Measurements from ENCODE around the gene PHAX.
"Not testable (repeated sequence)": the region's sequence is repeated elsewhere in the genome, so short reads cannot be mapped to it uniquely, and the experiment has no call there.

The PHAX gene

GRCh38 chr5:126589536-126590297 is 11.0 kb upstream of the PHAX start:
- DNase-seq (ENCODE audit: low read depth in 1 of 2, low spot score in 1 of 2), result no peak
- in situ Hi-C loops (cut with HindIII; ENCODE audit: low pct_unique_long_range_greater_than_20kb, low sequenced_read_pairs), result no loop called here
- no peak for TF ChIP-seq JUND (IDR thresholded peaks at IDR 0.05; ENCODE audit: low read depth)

GRCh38 chr5:126591549-126591948 is 9.2 kb upstream of the PHAX start:
- TF ChIP-seq JUND (IDR thresholded peaks at IDR 0.05; ENCODE audit: low read depth), result no peak
- in situ Hi-C loops (cut with HindIII; ENCODE audit: low pct_unique_long_range_greater_than_20kb, low sequenced_read_pairs), result no loop called here

GRCh38 chr5:126594748-126595485 is 5.8 kb upstream of the PHAX start, which contains the start of gene ALDH7A1:
TSS of gene ALDH7A1 (minus strand) at chr5:126595219. CDS start at chr5:126595198, 21 bp downstream.
- in situ Hi-C loops (cut with HindIII; ENCODE audit: low pct_unique_long_range_greater_than_20kb, low sequenced_read_pairs), result no loop called here
- DNase-seq (ENCODE audit: low read depth in 1 of 2, low spot score in 1 of 2), result peak; percentile 89 to 94
- TF ChIP-seq JUND (IDR thresholded peaks at IDR 0.05; ENCODE audit: low read depth), result no peak

More at GRCh38 chr5:126591549-126591948, 9.2 kb upstream of the PHAX start:
- no peak for DNase-seq (ENCODE audit: low read depth in 1 of 2, low spot score in 1 of 2)

GRCh38 chr5:126595486-126596083 is 5.2 kb upstream of the PHAX start:
- in situ Hi-C loops (cut with HindIII; ENCODE audit: low pct_unique_long_range_greater_than_20kb, low sequenced_read_pairs), result no loop called here
- no peak for TF ChIP-seq JUND (IDR thresholded peaks at IDR 0.05; ENCODE audit: low read depth)
- no peak for DNase-seq (ENCODE audit: low read depth in 1 of 2, low spot score in 1 of 2)

GRCh38 chr5:126597156-126597555 is 3.6 kb upstream of the PHAX start:
- TF ChIP-seq JUND (IDR thresholded peaks at IDR 0.05; ENCODE audit: low read depth), result no peak
- in situ Hi-C loops (cut with HindIII; ENCODE audit: low pct_unique_long_range_greater_than_20kb, low sequenced_read_pairs), result no loop called here
- no peak for DNase-seq (ENCODE audit: low read depth in 1 of 2, low spot score in 1 of 2)

- in situ Hi-C loops (cut with HindIII; ENCODE audit: low pct_unique_long_range_greater_than_20kb, low sequenced_read_pairs), result no loop called here
- no peak for TF ChIP-seq JUND (IDR thresholded peaks at IDR 0.05; ENCODE audit: low read depth)
- DNase-seq (ENCODE audit: low read depth in 1 of 2, low spot score in 1 of 2), result no peak
Observed at GRCh38 chr5:126599499-126599898, 1.2 kb upstream of the PHAX start.

- DNase-seq (ENCODE audit: low read depth in 1 of 2, low spot score in 1 of 2), result peak in 1 of 2 experiments; percentile 57
- in situ Hi-C loops (cut with HindIII; ENCODE audit: low pct_unique_long_range_greater_than_20kb, low sequenced_read_pairs), result not testable (repeated sequence)
Observed at GRCh38 chr5:126599971-126600630, 646 bp upstream of the PHAX start.

GRCh38 chr5:126603402-126603991 is 2.8 kb downstream of the PHAX start:
- in situ Hi-C loops (cut with HindIII; ENCODE audit: low pct_unique_long_range_greater_than_20kb, low sequenced_read_pairs), result no loop called here
- no peak for TF ChIP-seq JUND (IDR thresholded peaks at IDR 0.05; ENCODE audit: low read depth)

GRCh38 chr5:126605525-126605924 is 4.8 kb downstream of the PHAX start:
- in situ Hi-C loops (cut with HindIII; ENCODE audit: low pct_unique_long_range_greater_than_20kb, low sequenced_read_pairs), result no loop called here
- DNase-seq (ENCODE audit: low read depth in 1 of 2, low spot score in 1 of 2), result no peak

More at GRCh38 chr5:126603402-126603991, 2.8 kb downstream of the PHAX start:
- no peak for DNase-seq (ENCODE audit: low read depth in 1 of 2, low spot score in 1 of 2)

GRCh38 chr5:126610160-126610559 is 9.4 kb downstream of the PHAX start:
- DNase-seq (ENCODE audit: low read depth in 1 of 2, low spot score in 1 of 2), result no peak
- no peak for TF ChIP-seq JUND (IDR thresholded peaks at IDR 0.05; ENCODE audit: low read depth)
- in situ Hi-C loops (cut with HindIII; ENCODE audit: low pct_unique_long_range_greater_than_20kb, low sequenced_read_pairs), result no loop called here

More at GRCh38 chr5:126605525-126605924, 4.8 kb downstream of the PHAX start:
- no peak for TF ChIP-seq JUND (IDR thresholded peaks at IDR 0.05; ENCODE audit: low read depth)

- no peak for TF ChIP-seq JUND (IDR thresholded peaks at IDR 0.05; ENCODE audit: low read depth)
- no peak for DNase-seq (ENCODE audit: low read depth in 1 of 2, low spot score in 1 of 2)
Observed at GRCh38 chr5:126610616-126611015, 9.9 kb downstream of the PHAX start.

GRCh38 chr5:126613941-126614592 is 13.3 kb downstream of the PHAX start:
- no peak for TF ChIP-seq JUND (IDR thresholded peaks at IDR 0.05; ENCODE audit: low read depth)
- DNase-seq (ENCODE audit: low read depth in 1 of 2, low spot score in 1 of 2), result no peak
- in situ Hi-C loops (cut with HindIII; ENCODE audit: low pct_unique_long_range_greater_than_20kb, low sequenced_read_pairs), result no loop called here

More at GRCh38 chr5:126610616-126611015, 9.9 kb downstream of the PHAX start:
- in situ Hi-C loops (cut with HindIII; ENCODE audit: low pct_unique_long_range_greater_than_20kb, low sequenced_read_pairs), result no loop called here
